SK-N-SH (cell line): ENCODE measurements around the gene FKBP11. TPM values are rescaled to one million over a fixed set of nuclear protein-coding genes. Genes with fewer than 3 reads are reported as not detected.

Source experiments
- CTCF ChIA-PET: fragments of 300-600, 350-600 bp; formaldehyde crosslinking; extraction: SDS; loops from one replicate; lab custom pipeline; 2021; lab: Yijun Ruan, JAX
- POLR2A ChIA-PET: fragments of 350-600 bp; sonication (Branson Sonifier 250); formaldehyde crosslinking; extraction: SDS; loops from one replicate; lab custom pipeline; 2020; ENCODE audit warnings: antibody characterized with exemption, inconsistent platforms; lab: Yijun Ruan, JAX
- DNase-seq: peaks from one replicate; pipeline ENCODE4 v3.0.0; 2012
- H2AFZ ChIP-seq: fragments of 200-600 bp; sonication (generic); 2 replicates; pipeline ENCODE4 v1.8.1; 2016; ENCODE audit warnings: antibody characterized with exemption, mild to moderate bottlenecking, low read depth
- H3F3A ChIP-seq: fragments of 200-600 bp; sonication (generic); replicated peaks from 2 replicates; pipeline ENCODE3; 2016; ENCODE audit warnings: antibody characterized with exemption, mild to moderate bottlenecking; ENCODE audit not compliant: insufficient read depth
- H3K27ac ChIP-seq, 2 experiments: fragments of 200-500 bp in 1 of 2; fragments of 200-600 bp in 1 of 2; sonication (Bioruptor generic) in 1 of 2; sonication (generic), shearing (Covaris generic) in 1 of 2; 2 replicates each; pipeline versions ENCODE4 v1.5.1 to v1.6.1; 2014 to 2016; ENCODE audit warnings: low read depth in 2 of 2, inconsistent platforms in 1 of 2, low read length in 1 of 2, mild to moderate bottlenecking in 1 of 2, mixed read lengths in 1 of 2
- H3K27me3 ChIP-seq: fragments of 200-600 bp; sonication (generic), shearing (Covaris generic); 2 replicates; pipeline ENCODE4 v1.6.1; 2016; ENCODE audit warnings: mixed run types; ENCODE audit not compliant: insufficient read depth
- H3K36me3 ChIP-seq, 2 experiments: fragments of 200-500 bp in 1 of 2; fragments of 200-600 bp in 1 of 2; sonication (Bioruptor generic) in 1 of 2; sonication (generic) in 1 of 2; replicated peaks in 1 of 2; 2 replicates each; pipeline versions ENCODE3 to v1.5.1; 2014 to 2016; ENCODE audit warnings: low read length in 1 of 2, mild to moderate bottlenecking in 1 of 2; ENCODE audit not compliant: insufficient read depth in 2 of 2, control insufficient read depth in 1 of 2
- H3K4me1 ChIP-seq, 2 experiments: fragments of 200-500 bp in 1 of 2; fragments of 200-600 bp in 1 of 2; sonication (Bioruptor generic) in 1 of 2; sonication (generic), shearing (Covaris generic) in 1 of 2; 2 replicates each; pipeline versions ENCODE4 v1.5.1 to v1.6.1; 2014 to 2016; ENCODE audit warnings: low read depth in 1 of 2, low read length in 1 of 2, mixed run types in 1 of 2; ENCODE audit not compliant: insufficient read depth in 2 of 2, control insufficient read depth in 1 of 2
- H3K4me2 ChIP-seq: fragments of 200-600 bp; sonication (generic), shearing (Covaris generic); 2 replicates; pipeline ENCODE4 v1.6.1; 2017; ENCODE audit warnings: mixed run types
- H3K4me3 ChIP-seq, 2 experiments: fragments of 200-500 bp in 1 of 2; fragments of 200-600 bp in 1 of 2; sonication (Bioruptor generic) in 1 of 2; sonication (generic), shearing (Covaris generic) in 1 of 2; 2 replicates each; pipeline versions ENCODE4 v1.5.1 to v1.8.1; 2014 to 2016; ENCODE audit warnings: low read depth in 2 of 2, inconsistent platforms in 1 of 2, low read length in 1 of 2, mild to moderate bottlenecking in 1 of 2, mixed read lengths in 1 of 2, moderate library complexity in 1 of 2
- H3K79me2 ChIP-seq: fragments of 200-600 bp; sonication (generic); 2 replicates; pipeline ENCODE4 v1.8.1; 2017; ENCODE audit warnings: mild to moderate bottlenecking; ENCODE audit not compliant: insufficient read depth
- H3K9ac ChIP-seq: fragments of 200-600 bp; sonication (generic); 2 replicates; pipeline ENCODE4 v1.6.1; 2017; ENCODE audit warnings: mixed run types
- H3K9me2 ChIP-seq: fragments of 200-600 bp; sonication (generic); 2 replicates; pipeline ENCODE4 v1.6.1; 2017; ENCODE audit warnings: mixed run types
- H3K9me3 ChIP-seq: fragments of 200-600 bp; sonication (generic); 2 replicates; pipeline ENCODE4 v1.6.1; 2017; ENCODE audit warnings: mixed run types, mild to moderate bottlenecking, moderate library complexity
- H4K20me1 ChIP-seq: fragments of 200-600 bp; sonication (generic); 2 replicates; pipeline ENCODE4 v1.6.1; 2017; ENCODE audit warnings: mild to moderate bottlenecking, mixed run types; ENCODE audit not compliant: insufficient read depth
- EZH2phosphoT487 ChIP-seq: fragments of 200-600 bp; sonication (generic); IDR thresholded peaks from 2 replicates; pipeline ENCODE4 v1.6.1; 2017; ENCODE audit warnings: low read depth, mixed run types, mild to moderate bottlenecking, antibody characterized with exemption, moderate library complexity, borderline replicate concordance
- FOSL2 ChIP-seq: IDR thresholded peaks from 2 replicates; pipeline ENCODE4 v1.4.0; 2012; ENCODE audit warnings: low read depth, mild to moderate bottlenecking, moderate library complexity, borderline replicate concordance
- FOXJ3 ChIP-seq: sonication (generic); formaldehyde crosslinking; IDR thresholded peaks from 2 replicates; pipeline ENCODE4 v1.5.1; 2020; ENCODE audit warnings: mild to moderate bottlenecking, missing genetic modification reagents
- GABPA ChIP-seq: IDR thresholded peaks from 2 replicates; pipeline ENCODE4 v1.4.0; 2012; ENCODE audit warnings: low read depth, mild to moderate bottlenecking
- MAX ChIP-seq: IDR thresholded peaks from 2 replicates; pipeline ENCODE4 v1.4.0; 2012; ENCODE audit warnings: low read depth
- MEF2A ChIP-seq: IDR thresholded peaks from 2 replicates; pipeline ENCODE4 v1.4.0; 2012; ENCODE audit warnings: low read depth, borderline replicate concordance
- MXI1 ChIP-seq: IDR thresholded peaks from 2 replicates; pipeline ENCODE4 v1.6.1; 2012; ENCODE audit warnings: mild to moderate bottlenecking, low read depth, low read length, improper control_type of control experiment
- SMC3 ChIP-seq: IDR thresholded peaks from 2 replicates; pipeline ENCODE4 v1.6.1; 2012; ENCODE audit warnings: low read depth, low read length, improper control_type of control experiment
- TCF12 ChIP-seq: IDR thresholded peaks from 2 replicates; pipeline ENCODE4 v1.4.0; 2012
- USF2 ChIP-seq: fragments of 150-350 bp; IDR thresholded peaks from 2 replicates; pipeline ENCODE4 v1.6.1; 2017; ENCODE audit warnings: antibody characterized with exemption, low read length, low read depth, borderline replicate concordance
- polyA plus RNA-seq, 3 experiments: library from polyadenylated mRNA; depleted of rRNA; stranded (reverse); fragments of >200 nt; gene quantifications; 2 replicates each; pipeline ENCODE4 v1.2.3, GENCODE V29; 2012
- TF ChIP-seq, protein P1 (sequence below): fragments of 200-600 bp; sonication (generic); IDR thresholded peaks from 2 replicates; pipeline ENCODE4 v1.6.1; 2017; ENCODE audit warnings: antibody characterized with exemption, mild to moderate bottlenecking, moderate library complexity
- TF ChIP-seq, protein P2 (sequence below): fragments of 150-350 bp; IDR thresholded peaks from 2 replicates; pipeline ENCODE4 v1.6.1; 2016; ENCODE audit warnings: mild to moderate bottlenecking, low read depth, low read length

The FKBP11 gene
- polyA plus RNA-seq, 1 of the 3 experiments (the other 2 are of a cell fraction), result 28.5 TPM

- TF ChIP-seq TCF12, result no peak
- no peak for TF ChIP-seq FOXJ3 (CRISPR knock-in tag)
- no peak for TF ChIP-seq MEF2A
- no peak for TF ChIP-seq EZH2phosphoT487
- no peak for TF ChIP-seq GABPA
- TF ChIP-seq, protein P1, sequence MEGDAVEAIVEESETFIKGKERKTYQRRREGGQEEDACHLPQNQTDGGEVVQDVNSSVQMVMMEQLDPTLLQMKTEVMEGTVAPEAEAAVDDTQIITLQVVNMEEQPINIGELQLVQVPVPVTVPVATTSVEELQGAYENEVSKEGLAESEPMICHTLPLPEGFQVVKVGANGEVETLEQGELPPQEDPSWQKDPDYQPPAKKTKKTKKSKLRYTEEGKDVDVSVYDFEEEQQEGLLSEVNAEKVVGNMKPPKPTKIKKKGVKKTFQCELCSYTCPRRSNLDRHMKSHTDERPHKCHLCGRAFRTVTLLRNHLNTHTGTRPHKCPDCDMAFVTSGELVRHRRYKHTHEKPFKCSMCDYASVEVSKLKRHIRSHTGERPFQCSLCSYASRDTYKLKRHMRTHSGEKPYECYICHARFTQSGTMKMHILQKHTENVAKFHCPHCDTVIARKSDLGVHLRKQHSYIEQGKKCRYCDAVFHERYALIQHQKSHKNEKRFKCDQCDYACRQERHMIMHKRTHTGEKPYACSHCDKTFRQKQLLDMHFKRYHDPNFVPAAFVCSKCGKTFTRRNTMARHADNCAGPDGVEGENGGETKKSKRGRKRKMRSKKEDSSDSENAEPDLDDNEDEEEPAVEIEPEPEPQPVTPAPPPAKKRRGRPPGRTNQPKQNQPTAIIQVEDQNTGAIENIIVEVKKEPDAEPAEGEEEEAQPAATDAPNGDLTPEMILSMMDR, result peak; percentile 51
- TF ChIP-seq USF2, result no peak
- TF ChIP-seq MAX, result no peak
- no peak for TF ChIP-seq FOSL2
- TF ChIP-seq SMC3, result peak; percentile 17; the same call in 1 of the 2 replicates
- TF ChIP-seq, protein P2, sequence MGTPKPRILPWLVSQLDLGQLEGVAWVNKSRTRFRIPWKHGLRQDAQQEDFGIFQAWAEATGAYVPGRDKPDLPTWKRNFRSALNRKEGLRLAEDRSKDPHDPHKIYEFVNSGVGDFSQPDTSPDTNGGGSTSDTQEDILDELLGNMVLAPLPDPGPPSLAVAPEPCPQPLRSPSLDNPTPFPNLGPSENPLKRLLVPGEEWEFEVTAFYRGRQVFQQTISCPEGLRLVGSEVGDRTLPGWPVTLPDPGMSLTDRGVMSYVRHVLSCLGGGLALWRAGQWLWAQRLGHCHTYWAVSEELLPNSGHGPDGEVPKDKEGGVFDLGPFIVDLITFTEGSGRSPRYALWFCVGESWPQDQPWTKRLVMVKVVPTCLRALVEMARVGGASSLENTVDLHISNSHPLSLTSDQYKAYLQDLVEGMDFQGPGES, result no peak
- TF ChIP-seq, all 33 proteins: peak for 3
Observed at GRCh38 chr12:48965298-48965838, 40.1 kb upstream of the FKBP11 start (continued).

GRCh38 chr12:48961801-48962200 is 36.5 kb upstream of the FKBP11 start:
- DNase-seq, result no peak
- POLR2A ChIA-PET, result no interaction called here
- Histone ChIP-seq H3K79me2 (peaks cover 5% of the 10 kb centered on the region), H3K27me3 (peaks cover 15% of the 10 kb centered on the region; the same call in 1 of the 2 replicates), H3K9me3 (no peaks in the 10 kb centered on the region), H3F3A (peaks cover 4% of the 10 kb centered on the region), H3K9ac (no peak overlapping the region), H3K27ac (no peak overlapping the region), H3K36me3 (no peaks in the 10 kb centered on the region), H3K4me2 (no peak overlapping the region)
- no peak for TF ChIP-seq USF2
- TF ChIP-seq MXI1, result no peak
- no peak for TF ChIP-seq TCF12
- TF ChIP-seq GABPA, result no peak
- TF ChIP-seq, all 33 proteins: peak for 0
- Histone ChIP-seq H4K20me1 (no peaks in the 10 kb centered on the region), H3K4me3 (no peak overlapping the region), H2AFZ (no peak overlapping the region), H3K9me2 (no peaks in the 10 kb centered on the region), H3K4me1 (peaks cover 3 to 4% of the 10 kb centered on the region in 2 experiments; a peak in 2 of 4 replicates)
- CTCF ChIA-PET, result interaction anchor here (0.6 to 32.2 kb wide), 3 partner anchors 30 to 59 kb away, joined by 3 to 935 read pairs (median 3); partner anchors contain the start of genes DDN and WNT1
